IPS DF 4.7 (cell line): ENCODE results near the gene SLC2A4.

ENCODE experiments used
- DNase-seq: peaks from one replicate; pipeline ENCODE4 v3.0.0-alpha.2; 2013; ENCODE audit warnings: low spot score; ENCODE audit errors: extremely low read depth

SLC2A4 gene

GRCh38 chr17:7263801-7264078, 17.8 kb upstream of the SLC2A4 start:
- no peak for DNase-seq

GRCh38 chr17:7266784-7267183, 14.7 kb upstream of the SLC2A4 start:
- no peak for DNase-seq

- no peak for DNase-seq
Measured at GRCh38 chr17:7279448-7279847, 2.1 kb upstream of the SLC2A4 start.

GRCh38 chr17:7280519-7281073, 922 bp upstream of the SLC2A4 start:
- DNase-seq = no peak

GRCh38 chr17:7281953-7282751, 634 bp downstream of the SLC2A4 start:
- no peak for DNase-seq

GRCh38 chr17:7282752-7283321, 1.3 kb downstream of the SLC2A4 start:
- DNase-seq = no peak

- DNase-seq = no peak
Measured at GRCh38 chr17:7283471-7284216, 2.1 kb downstream of the SLC2A4 start.

- no peak for DNase-seq
Measured at GRCh38 chr17:7284911-7285310, 3.4 kb downstream of the SLC2A4 start.

GRCh38 chr17:7285679-7286078, 4.2 kb downstream of the SLC2A4 start:
- no peak for DNase-seq

GRCh38 chr17:7289256-7290032, 7.9 kb downstream of the SLC2A4 start:
- DNase-seq = no peak

GRCh38 chr17:7290166-7290565, 8.6 kb downstream of the SLC2A4 start:
- DNase-seq = no peak

- no peak for DNase-seq
Measured at GRCh38 chr17:7290685-7291084, 9.2 kb downstream of the SLC2A4 start.

GRCh38 chr17:7292194-7292593, 10.7 kb downstream of the SLC2A4 start:
- DNase-seq = no peak

GRCh38 chr17:7292729-7293128, 11.2 kb downstream of the SLC2A4 start:
- DNase-seq = no peak

GRCh38 chr17:7293159-7293558, 11.6 kb downstream of the SLC2A4 start:
- DNase-seq = no peak

GRCh38 chr17:7293816-7294613, 12.5 kb downstream of the SLC2A4 start:
- no peak for DNase-seq

- DNase-seq = no peak
Measured at GRCh38 chr17:7294614-7295153, 13.2 kb downstream of the SLC2A4 start, which contains the start of gene YBX2. Gene YBX2 (minus strand): TSS chr17:7294639. CDS start chr17:7294500, 139 bp downstream.

- no peak for DNase-seq
Measured at GRCh38 chr17:7295230-7296180, 14.0 kb downstream of the SLC2A4 start.

GRCh38 chr17:7296189-7296861, 14.8 kb downstream of the SLC2A4 start:
- no peak for DNase-seq
